ENCODE data around the gene MRM1. TPM values are rescaled to one million over a fixed set of nuclear protein-coding genes. Genes with fewer than 3 reads are reported as not detected.
A peak's percentile ranks its signal among the peaks of the same experiment; 100 is the strongest.

MRM1 gene, protein sequence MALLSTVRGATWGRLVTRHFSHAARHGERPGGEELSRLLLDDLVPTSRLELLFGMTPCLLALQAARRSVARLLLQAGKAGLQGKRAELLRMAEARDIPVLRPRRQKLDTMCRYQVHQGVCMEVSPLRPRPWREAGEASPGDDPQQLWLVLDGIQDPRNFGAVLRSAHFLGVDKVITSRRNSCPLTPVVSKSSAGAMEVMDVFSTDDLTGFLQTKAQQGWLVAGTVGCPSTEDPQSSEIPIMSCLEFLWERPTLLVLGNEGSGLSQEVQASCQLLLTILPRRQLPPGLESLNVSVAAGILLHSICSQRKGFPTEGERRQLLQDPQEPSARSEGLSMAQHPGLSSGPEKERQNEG
- 25.1 and 26.8 TPM in 2 replicates for total RNA-seq

DNA sequence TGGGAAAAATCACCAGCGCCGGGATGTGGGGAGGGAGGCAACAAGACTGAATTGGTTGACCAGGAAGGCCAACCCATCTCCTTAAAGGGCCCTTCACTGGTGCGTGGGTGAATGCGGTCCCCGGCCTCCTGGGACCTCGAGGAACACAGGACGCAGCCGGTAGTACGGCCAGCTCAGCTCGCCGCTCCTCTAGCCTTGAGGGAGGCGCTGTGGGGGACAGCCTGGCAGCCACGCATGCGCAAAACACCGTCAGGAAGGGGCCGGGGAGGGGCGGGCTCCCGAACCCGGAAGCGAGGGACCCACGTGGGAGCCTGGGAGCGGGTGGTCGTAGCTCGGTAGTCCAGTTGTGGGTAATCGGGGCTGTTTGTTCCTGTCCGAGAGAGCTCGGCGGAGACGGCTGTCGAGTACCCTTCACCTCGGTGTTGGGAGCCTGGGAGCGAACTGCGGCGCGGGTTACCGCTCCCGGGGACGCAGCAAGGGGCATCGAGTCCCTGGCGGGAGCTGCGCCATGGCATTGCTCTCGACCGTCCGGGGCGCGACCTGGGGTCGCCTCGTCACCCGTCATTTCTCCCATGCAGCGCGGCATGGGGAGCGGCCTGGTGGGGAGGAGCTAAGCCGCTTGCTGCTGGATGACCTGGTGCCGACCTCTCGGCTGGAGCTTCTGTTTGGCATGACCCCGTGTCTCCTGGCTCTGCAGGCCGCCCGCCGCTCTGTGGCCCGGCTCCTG lies at the start of gene MRM1:
Gene MRM1, plus strand, starts transcription at position 281 of the 727 bp plus-strand sequence. Its CDS starts 228 bp downstream, at position 509.
- Mint-ChIP-seq H3K4me1 (peaks cover 33% of the 10 kb centered on the region), H3K9me3 (no peaks in the 10 kb centered on the region), H3K4me3 (peak within 1 kb of the TSS; percentile 94), H3K27ac (peak within 1 kb of the TSS; percentile 90), H3K27me3 (no peaks in the 10 kb centered on the region), H3K36me3 (ENCODE audit: low read depth) (peaks cover 20% of the 10 kb centered on the region)
- intact Hi-C loops (cut with micrococcal nuclease): loop anchor here (1.0 to 10.0 kb wide), 3 partner anchors 9 to 763 kb away; no protein-coding TSS in a partner anchor
- peak; percentile 96 for DNase-seq

DNA sequence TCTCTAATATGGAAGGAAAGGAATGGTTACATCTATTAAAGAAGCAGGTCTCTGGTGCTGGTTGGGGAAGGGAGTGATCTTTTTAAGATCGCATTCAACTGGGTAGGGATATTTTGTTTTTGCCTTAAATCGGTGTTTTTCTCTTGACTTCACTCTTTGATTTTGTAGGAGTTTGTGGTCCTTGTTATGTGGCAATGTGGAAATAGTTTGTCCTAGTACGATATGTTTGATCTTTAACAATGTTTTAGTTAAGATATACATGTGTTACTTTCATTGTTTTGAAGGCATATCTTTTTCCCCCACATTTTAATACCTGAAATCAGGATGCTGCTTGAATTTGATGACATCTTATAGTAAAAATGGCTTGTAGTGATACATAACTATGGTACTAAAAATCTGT lies 47.9 kb upstream of the MRM1 start:
- intact Hi-C loops (cut with micrococcal nuclease): no loop called here
- Mint-ChIP-seq H3K27ac (peak overlapping the region; percentile 73), H3K9me3 (no peaks in the 10 kb centered on the region), H3K27me3 (no peaks in the 10 kb centered on the region), H3K36me3 (ENCODE audit: low read depth) (peaks cover 51% of the 10 kb centered on the region), H3K4me1 (peaks cover 44% of the 10 kb centered on the region), H3K4me3 (peak overlapping the region; percentile 42)
- DNase-seq: no peak

DNA sequence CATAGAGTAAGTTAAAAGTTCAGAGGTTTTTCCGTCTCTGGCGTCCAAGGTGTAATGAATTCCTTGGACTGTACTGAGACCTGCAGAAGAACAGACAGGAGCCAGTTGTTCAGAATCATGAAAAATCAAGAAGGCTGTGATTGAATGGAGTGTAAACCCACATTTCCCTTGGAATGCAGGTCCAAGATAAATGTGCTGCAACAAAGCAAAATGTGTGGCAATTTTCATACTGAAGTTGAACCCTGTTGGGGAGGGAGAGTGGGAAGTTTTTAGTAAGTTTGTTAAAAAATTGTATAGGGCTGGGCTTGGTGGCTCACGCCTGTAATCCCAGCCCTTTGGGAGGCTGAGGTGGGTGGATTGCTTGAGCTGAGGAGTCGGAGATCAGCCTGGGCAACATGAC lies 35.3 kb upstream of the MRM1 start:
- no peak for DNase-seq
- Mint-ChIP-seq H3K27me3 (no peaks in the 10 kb centered on the region), H3K4me3 (no peak overlapping the region), H3K4me1 (peaks cover 11% of the 10 kb centered on the region), H3K27ac (no peak overlapping the region), H3K9me3 (no peaks in the 10 kb centered on the region), H3K36me3 (ENCODE audit: low read depth) (peaks cover 53% of the 10 kb centered on the region)
- intact Hi-C loops (cut with micrococcal nuclease): no loop called here

DNA sequence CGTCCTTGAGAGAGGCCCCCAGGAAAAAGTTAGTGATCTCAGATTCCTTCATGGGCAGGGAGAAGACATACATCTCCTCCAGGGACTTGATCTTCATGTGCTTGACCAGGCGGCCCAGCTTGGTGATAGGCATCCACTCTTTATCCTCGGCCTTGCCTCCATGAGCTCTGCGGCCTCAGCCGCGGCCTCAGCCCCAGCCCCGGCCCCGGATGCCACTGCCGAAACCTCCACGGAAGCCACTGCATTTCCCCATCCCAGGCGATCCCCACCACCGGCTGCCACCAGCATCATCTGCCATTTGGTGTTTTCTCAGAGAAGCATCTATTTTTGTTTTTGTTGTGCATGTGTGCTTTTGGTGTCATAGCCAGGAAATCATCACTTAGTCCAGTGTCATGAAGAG lies 26.4 kb upstream of the MRM1 start:
- no peak overlapping the region for H3K4me3 Mint-ChIP-seq
- DNase-seq: no peak
- peaks cover 13% of the 10 kb centered on the region for H3K4me1 Mint-ChIP-seq
- H3K27me3 Mint-ChIP-seq: no peaks in the 10 kb centered on the region
- H3K27ac Mint-ChIP-seq: no peak overlapping the region
- peaks cover 53% of the 10 kb centered on the region for H3K36me3 Mint-ChIP-seq (ENCODE audit: low read depth)
- intact Hi-C loops (cut with micrococcal nuclease): no loop called here
- H3K9me3 Mint-ChIP-seq: no peaks in the 10 kb centered on the region

GRCh38 chr17:36576793-36577192 lies 24.6 kb upstream of the MRM1 start:
- no peak for DNase-seq
- no peak overlapping the region for H3K27ac Mint-ChIP-seq
- intact Hi-C loops (cut with micrococcal nuclease): no loop called here
- H3K36me3 Mint-ChIP-seq (ENCODE audit: low read depth): peaks cover 57% of the 10 kb centered on the region
- H3K27me3 Mint-ChIP-seq: no peaks in the 10 kb centered on the region
- peaks cover 13% of the 10 kb centered on the region for H3K4me1 Mint-ChIP-seq
- H3K9me3 Mint-ChIP-seq: no peaks in the 10 kb centered on the region
- H3K4me3 Mint-ChIP-seq: no peak overlapping the region

- no peak for DNase-seq
- H3K4me3 Mint-ChIP-seq: no peak overlapping the region
- intact Hi-C loops (cut with micrococcal nuclease): no loop called here
- H3K9me3 Mint-ChIP-seq: no peaks in the 10 kb centered on the region
- H3K4me1 Mint-ChIP-seq: peaks cover 7% of the 10 kb centered on the region
- no peak overlapping the region for H3K27ac Mint-ChIP-seq
- no peaks in the 10 kb centered on the region for H3K27me3 Mint-ChIP-seq
- peaks cover 50% of the 10 kb centered on the region for H3K36me3 Mint-ChIP-seq (ENCODE audit: low read depth)
These were observed 22.7 kb upstream of the MRM1 start for GRCh38 chr17:36578671-36579070.

GRCh38 chr17:36583787-36584186 lies 17.6 kb upstream of the MRM1 start:
- Mint-ChIP-seq H3K27ac (no peak overlapping the region), H3K4me3 (no peak overlapping the region), H3K4me1 (no peaks in the 10 kb centered on the region), H3K27me3 (no peaks in the 10 kb centered on the region), H3K9me3 (no peaks in the 10 kb centered on the region), H3K36me3 (ENCODE audit: low read depth) (peaks cover 44% of the 10 kb centered on the region)
- no peak for DNase-seq
- intact Hi-C loops (cut with micrococcal nuclease): no loop called here

GRCh38 chr17:36586138-36586537 lies 15.2 kb upstream of the MRM1 start:
- intact Hi-C loops (cut with micrococcal nuclease): no loop called here
- Mint-ChIP-seq H3K4me3 (no peak overlapping the region), H3K36me3 (ENCODE audit: low read depth) (peaks cover 38% of the 10 kb centered on the region), H3K4me1 (peaks cover 2% of the 10 kb centered on the region), H3K27ac (no peak overlapping the region), H3K9me3 (no peaks in the 10 kb centered on the region), H3K27me3 (no peaks in the 10 kb centered on the region)
- DNase-seq: no peak

DNA sequence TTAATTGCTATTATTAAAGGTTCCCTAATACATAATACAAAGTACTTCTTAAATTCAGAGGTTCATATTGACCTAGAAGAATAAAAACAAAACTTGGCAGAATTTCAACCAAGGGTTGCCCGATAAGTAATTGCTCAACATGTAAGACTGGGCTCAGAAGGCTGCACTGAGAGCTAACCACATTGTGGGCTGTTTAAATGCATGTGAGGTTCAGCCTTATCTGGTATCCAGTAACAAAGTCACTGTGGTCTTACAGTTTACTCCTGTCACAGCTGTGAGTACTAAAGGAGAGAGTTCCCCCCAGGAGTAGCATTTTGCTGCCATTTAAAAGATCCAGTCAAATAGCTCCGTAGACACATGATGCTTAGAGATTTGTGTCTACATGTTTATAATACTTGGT lies 11.3 kb upstream of the MRM1 start:
- no peak for DNase-seq
- Mint-ChIP-seq H3K4me1 (peaks cover 17% of the 10 kb centered on the region), H3K27me3 (peaks cover 1% of the 10 kb centered on the region), H3K4me3 (no peak overlapping the region), H3K27ac (no peak overlapping the region), H3K9me3 (no peaks in the 10 kb centered on the region), H3K36me3 (ENCODE audit: low read depth) (peaks cover 27% of the 10 kb centered on the region)
- intact Hi-C loops (cut with micrococcal nuclease): no loop called here

GRCh38 chr17:36591434-36592315 lies 9.7 kb upstream of the MRM1 start, which contains the start of gene DHRS11:
TSS of gene DHRS11 (plus strand) at chr17:36591879. CDS start at chr17:36592010, 131 bp downstream.
- Mint-ChIP-seq H3K4me3 (peak within 1 kb of the TSS; percentile 78), H3K27ac (peak within 1 kb of the TSS; percentile 49), H3K4me1 (peaks cover 17% of the 10 kb centered on the region), H3K36me3 (ENCODE audit: low read depth) (peaks cover 24% of the 10 kb centered on the region), H3K27me3 (peaks cover 1% of the 10 kb centered on the region), H3K9me3 (no peaks in the 10 kb centered on the region)
- peak; percentile 94 for DNase-seq
- intact Hi-C loops (cut with micrococcal nuclease): loop anchor here (1.0 kb wide), 1 partner anchor 10 kb away; the partner anchor contains the start of gene MRM1

DNA sequence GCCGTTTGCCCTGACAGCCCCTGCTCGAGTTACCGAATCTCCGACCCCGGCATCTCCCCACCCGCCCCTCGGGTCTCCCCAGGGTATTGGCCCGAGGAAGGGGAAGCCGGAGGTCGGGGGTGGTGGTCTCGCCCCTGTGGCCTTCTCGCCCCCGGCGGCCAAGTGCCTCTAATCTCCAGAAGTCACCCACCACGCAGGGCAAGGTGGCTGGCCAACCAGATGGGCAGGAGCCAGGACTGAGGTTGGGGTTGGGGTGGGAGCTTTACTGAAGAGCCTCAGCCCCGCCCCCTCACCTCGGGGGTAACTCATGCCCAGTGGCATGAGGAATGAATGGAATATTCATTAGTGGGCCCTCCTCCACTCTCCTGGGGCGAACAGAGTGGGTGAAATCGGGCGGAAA lies 9.1 kb upstream of the MRM1 start:
- H3K36me3 Mint-ChIP-seq (ENCODE audit: low read depth): peaks cover 20% of the 10 kb centered on the region
- DNase-seq: no peak
- intact Hi-C loops (cut with micrococcal nuclease): loop anchor here (1.0 kb wide), 1 partner anchor 9 kb away; the partner anchor contains the start of gene MRM1
- H3K27ac Mint-ChIP-seq: no peak overlapping the region
- peaks cover 1% of the 10 kb centered on the region for H3K27me3 Mint-ChIP-seq
- peak overlapping the region; percentile 78 for H3K4me3 Mint-ChIP-seq
- H3K9me3 Mint-ChIP-seq: no peaks in the 10 kb centered on the region
- peaks cover 17% of the 10 kb centered on the region for H3K4me1 Mint-ChIP-seq

GRCh38 chr17:36592716-36593321 lies 8.6 kb upstream of the MRM1 start:
- peaks cover 15% of the 10 kb centered on the region for H3K36me3 Mint-ChIP-seq (ENCODE audit: low read depth)
- intact Hi-C loops (cut with micrococcal nuclease): loop anchor here (1.0 kb wide), 1 partner anchor 8 kb away; the partner anchor contains the start of gene MRM1

DNA sequence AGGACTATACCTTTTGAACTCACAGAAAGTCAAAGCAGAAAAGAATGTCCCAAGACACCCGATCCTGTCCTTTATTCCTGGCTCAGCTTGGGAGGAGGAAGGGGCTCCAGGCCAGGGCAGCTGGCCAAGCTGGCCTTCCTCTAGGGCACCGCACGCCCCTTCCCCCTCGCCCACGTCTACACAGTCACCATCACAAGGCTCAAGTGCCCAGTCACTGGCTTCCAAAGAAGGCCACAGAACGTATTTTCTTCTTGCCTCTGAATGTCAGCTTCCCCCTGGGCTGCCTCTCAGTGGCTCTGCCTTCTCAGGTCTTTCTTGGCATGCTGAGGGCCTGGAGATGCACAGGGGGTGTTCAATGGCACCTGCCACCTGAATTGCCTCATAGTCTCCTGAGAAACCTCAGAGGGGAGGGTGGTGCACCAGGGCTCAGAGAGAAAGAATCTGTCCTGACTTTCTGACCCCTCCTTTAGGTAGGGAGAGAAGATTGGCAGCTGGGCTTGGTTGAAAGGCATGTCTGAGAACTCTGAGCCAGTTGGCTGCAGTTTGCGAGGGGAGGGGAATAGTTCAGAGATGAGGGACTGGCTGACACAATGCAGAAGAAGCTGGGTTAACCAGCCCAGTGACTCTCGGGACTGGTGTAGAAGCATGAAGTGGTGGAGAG lies 7.6 kb upstream of the MRM1 start:
- Mint-ChIP-seq H3K4me1 (peaks cover 17% of the 10 kb centered on the region), H3K4me3 (no peak overlapping the region), H3K36me3 (ENCODE audit: low read depth) (peaks cover 13% of the 10 kb centered on the region), H3K27me3 (peaks cover 1% of the 10 kb centered on the region), H3K9me3 (no peaks in the 10 kb centered on the region), H3K27ac (no peak overlapping the region)
- no peak for DNase-seq
- intact Hi-C loops (cut with micrococcal nuclease): no loop called here

More at GRCh38 chr17:36592716-36593321, 8.6 kb upstream of the MRM1 start:
- H3K4me1 Mint-ChIP-seq: peaks cover 17% of the 10 kb centered on the region
- H3K4me3 Mint-ChIP-seq: peak overlapping the region; percentile 78
- no peaks in the 10 kb centered on the region for H3K9me3 Mint-ChIP-seq
- H3K27me3 Mint-ChIP-seq: peaks cover 1% of the 10 kb centered on the region
- no peak for DNase-seq
- H3K27ac Mint-ChIP-seq: no peak overlapping the region
